Thyroid gland (tissue), 4 donors: ENCODE results near the gene TRIM27.

Experiments used
- CTCF ChIP-seq, 6 experiments: fragments of 200-600 bp in 3 of 6; fragments of 450-650 bp in 3 of 6; sonication (generic) in 3 of 6; IDR thresholded peaks; one replicate each; pipeline ENCODE4 v1.5.1; 2016 to 2019; ENCODE audit warnings: antibody characterized with exemption in 6 of 6, mild to moderate bottlenecking in 2 of 6, inconsistent platforms in 1 of 6, moderate library complexity in 1 of 6
- POLR2A ChIP-seq, 2 donors: fragments of 450-650 bp; IDR thresholded peaks; one replicate each; pipeline ENCODE4 v1.6.1; 2017; ENCODE audit warnings: antibody characterized with exemption in 2 of 2, mild to moderate bottlenecking in 2 of 2, moderate library complexity in 1 of 2

- TF ChIP-seq POLR2A (IDR thresholded peaks at IDR 0.05) (no peak), CTCF (IDR thresholded peaks at IDR 0.05) (no peak)
Measured at GRCh38 chr6:28892525-28892924, 31.3 kb downstream of the TRIM27 start.
